HepG2 (cell line): Measurements from ENCODE around the gene MAGI1. TPM values are rescaled to one million over a fixed set of nuclear protein-coding genes. Genes with fewer than 3 reads are reported as not detected.
A peak's percentile ranks its signal among the peaks of the same experiment; 100 is the strongest.

ENCODE experiments used
- ATAC-seq: fragments of 200-7000 bp; cut with Tn5 transposase; 3 replicates; pipeline ENCODE4 v1.9.1; 2020; ENCODE audit warnings: mild to moderate bottlenecking, moderate library complexity
- BruUV-seq: library from RNA; stranded (reverse); fragments of 400-500 nt; replicated peaks from 2 replicates; lab custom pipeline; 2021; lab: Mats Ljungman, UMichigan
- CTCF ChIA-PET: fragments of 300-600 bp; formaldehyde crosslinking; extraction: SDS; loops from one replicate; lab custom pipeline; 2021; ENCODE audit warnings: low total read pairs, inconsistent platforms, low intra/inter-chr PET ratio; lab: Yijun Ruan, JAX
- POLR2A ChIA-PET: fragments of 350-600 bp; sonication (Branson Sonifier 250); formaldehyde crosslinking; loops from one replicate; lab custom pipeline; 2020; ENCODE audit warnings: antibody characterized with exemption, inconsistent platforms; lab: Yijun Ruan, JAX
- DNase-seq: peaks from one replicate; pipeline ENCODE4 v3.0.0-alpha.2; 2015; ENCODE audit warnings: low spot score
- FAIRE-seq: peaks from 3 replicates; lab custom pipeline; 2011; peaks lifted over from hg19 to GRCh38; lab: Jason Lieb, UNC
- H2AFZ ChIP-seq: one replicate; pipeline ENCODE4 v1.6.1; 2011; ENCODE audit warnings: low read length, inconsistent platforms
- H3K27ac ChIP-seq: fragments of 300-600 bp; 3 replicates; pipeline ENCODE4 v1.8.0; 2011; ENCODE audit warnings: mixed run types, mild to moderate bottlenecking, mixed read lengths, low read length, inconsistent platforms; ENCODE audit not compliant: insufficient read depth; ENCODE audit errors: extremely low read length
- H3K27me3 ChIP-seq, 2 experiments: fragments of 200-600 bp in 1 of 2; 2 replicates in 1 of 2; 3 replicates in 1 of 2; pipeline versions ENCODE4 v1.6.0 to v1.8.0; 2011; ENCODE audit warnings: low read length in 2 of 2, mild to moderate bottlenecking in 2 of 2, moderate library complexity in 2 of 2, inconsistent platforms in 1 of 2; ENCODE audit not compliant: insufficient read depth in 2 of 2, control insufficient read depth in 1 of 2
- H3K36me3 ChIP-seq, 2 experiments: fragments of 200-600 bp in 1 of 2; replicated peaks in 1 of 2; 2 replicates in 1 of 2; 3 replicates in 1 of 2; pipeline versions ENCODE4 v1.5.1 to v1.8.0; 2011; ENCODE audit warnings: low read length in 2 of 2, inconsistent platforms in 1 of 2; ENCODE audit not compliant: insufficient read depth in 2 of 2, control insufficient read depth in 1 of 2
- H3K4me1 ChIP-seq: 2 replicates; pipeline ENCODE4 v1.5.1; 2012; ENCODE audit warnings: low read length, inconsistent platforms; ENCODE audit not compliant: insufficient read depth
- H3K4me2 ChIP-seq: 2 replicates; pipeline ENCODE4 v1.6.0; 2011; ENCODE audit warnings: low read depth, low read length, inconsistent platforms
- H3K4me3 ChIP-seq, 3 experiments: fragments of 200-600 bp in 1 of 3; sonication (generic), shearing (Covaris generic) in 1 of 3; replicated peaks in 1 of 3; 2 replicates each; pipeline ENCODE4 v1.5.1; 2011 to 2016; ENCODE audit warnings: low read length in 3 of 3, inconsistent platforms in 2 of 3, low read depth in 2 of 3, mild to moderate bottlenecking in 2 of 3, control low read depth in 1 of 3, mixed read lengths in 1 of 3; ENCODE audit not compliant: insufficient read depth in 1 of 3
- H3K79me2 ChIP-seq: one replicate; pipeline ENCODE4 v1.6.1; 2011; ENCODE audit warnings: low read length, inconsistent platforms; ENCODE audit not compliant: insufficient read depth
- H3K9ac ChIP-seq: 2 replicates; pipeline ENCODE4 v1.6.0; 2011; ENCODE audit warnings: mild to moderate bottlenecking, low read depth, low read length, inconsistent platforms; ENCODE audit not compliant: insufficient read depth
- H3K9me3 ChIP-seq: 2 replicates; pipeline ENCODE4 v1.5.1; 2012; ENCODE audit warnings: mild to moderate bottlenecking, low read length
- H4K20me1 ChIP-seq: 2 replicates; pipeline ENCODE4 v1.6.0; 2011; ENCODE audit warnings: inconsistent platforms, mild to moderate bottlenecking, low read length, moderate library complexity; ENCODE audit not compliant: insufficient read depth
- ATRX ChIP-seq: sonication (generic); formaldehyde crosslinking; IDR thresholded peaks from 2 replicates; pipeline ENCODE4 v1.4.0; 2020; ENCODE audit warnings: missing genetic modification reagents, borderline replicate concordance
- BCL3 ChIP-seq: sonication (generic); formaldehyde crosslinking; IDR thresholded peaks from 2 replicates; pipeline ENCODE4 v1.5.1; 2020; ENCODE audit warnings: mild to moderate bottlenecking, missing genetic modification reagents, moderate library complexity
- CEBPB ChIP-seq: IDR thresholded peaks from 2 replicates; pipeline ENCODE4 v1.6.1; 2011; ENCODE audit warnings: low read depth, low read length, improper control_type of control experiment, borderline replicate concordance
- ISX ChIP-seq: sonication (generic); formaldehyde crosslinking; conservative IDR thresholded peaks from 2 replicates; pipeline ENCODE4 v1.5.0; 2020; ENCODE audit warnings: missing genetic modification reagents
- MATR3 ChIP-seq: sonication (generic); formaldehyde crosslinking; IDR thresholded peaks from 2 replicates; pipeline ENCODE4 v1.4.0; 2020; ENCODE audit warnings: missing genetic modification reagents
- MYC ChIP-seq: sonication (generic); formaldehyde crosslinking; IDR thresholded peaks from 2 replicates; pipeline ENCODE4 v1.9.0; 2021; ENCODE audit warnings: missing genetic modification reagents, borderline replicate concordance
- PLRG1 ChIP-seq: fragments of 450-650 bp; conservative IDR thresholded peaks from 2 replicates; pipeline ENCODE4 v1.6.1; 2016
- SOX5 ChIP-seq: IDR thresholded peaks from 2 replicates; pipeline ENCODE4 v1.6.1; 2016; ENCODE audit warnings: borderline replicate concordance
- YEATS2 ChIP-seq: sonication (generic); formaldehyde crosslinking; IDR thresholded peaks from 2 replicates; pipeline ENCODE4 v1.4.0; 2020; ENCODE audit warnings: missing genetic modification reagents, borderline replicate concordance
- YEATS4 ChIP-seq: sonication (generic); formaldehyde crosslinking; IDR thresholded peaks from 2 replicates; pipeline ENCODE4 v1.4.0; 2020; ENCODE audit warnings: missing genetic modification reagents, borderline replicate concordance
- ZBTB21 ChIP-seq: sonication (generic); formaldehyde crosslinking; IDR thresholded peaks from 2 replicates; pipeline ENCODE4 v1.4.0; 2020; ENCODE audit warnings: missing genetic modification reagents
- ZNF513 ChIP-seq: sonication (generic); formaldehyde crosslinking; conservative IDR thresholded peaks from 2 replicates; pipeline ENCODE4 v1.5.0; 2020; ENCODE audit warnings: missing genetic modification reagents
- ZNF557 ChIP-seq: sonication (generic); formaldehyde crosslinking; IDR thresholded peaks from 2 replicates; pipeline ENCODE4 v1.4.0; 2020; ENCODE audit warnings: missing genetic modification reagents
- ZNF563 ChIP-seq: sonication (generic); formaldehyde crosslinking; IDR thresholded peaks from 2 replicates; pipeline ENCODE4 v1.8.0; 2022; ENCODE audit warnings: mild to moderate bottlenecking, moderate library complexity, missing genetic modification reagents
- ZNF691 ChIP-seq: sonication (generic); formaldehyde crosslinking; IDR thresholded peaks from 2 replicates; pipeline ENCODE4 v1.4.0; 2020; ENCODE audit warnings: missing genetic modification reagents, low read depth, mild to moderate bottlenecking, borderline replicate concordance
- ZNF709 ChIP-seq: sonication (generic); formaldehyde crosslinking; IDR thresholded peaks from 2 replicates; pipeline ENCODE4 v1.5.0; 2020; ENCODE audit warnings: mild to moderate bottlenecking, missing genetic modification reagents
- ZNF772 ChIP-seq: sonication (generic); formaldehyde crosslinking; IDR thresholded peaks from 2 replicates; pipeline ENCODE4 v1.5.0; 2020; ENCODE audit warnings: mild to moderate bottlenecking, missing genetic modification reagents
- ZNF777 ChIP-seq: sonication (generic); formaldehyde crosslinking; IDR thresholded peaks from 2 replicates; pipeline ENCODE4 v1.4.0; 2020; ENCODE audit warnings: missing genetic modification reagents
- WGBS: methylation state at CpG from one replicate; pipeline ENCODE4 v1.1.6; 2017; ENCODE audit warnings: low lambda C conversion rate; 5-methylcytosine and 5-hydroxymethylcytosine counted together
- in situ Hi-C: cut with HindIII; loops from 2 replicates; pipeline ENCODE4 v1.10.0; 2017; ENCODE audit warnings: low pct_unique_long_range_greater_than_20kb; ENCODE audit not compliant: extremely low pct_ligation_motif_present
- intact Hi-C: fragments of 100-400 bp; cut with micrococcal nuclease; formaldehyde crosslinking; loops from one replicate; pipeline ENCODE4 v1.10.0; 2022; ENCODE audit not compliant: unreplicated experiment
- polyA plus RNA-seq, 8 experiments: library from polyadenylated mRNA; depleted of rRNA in 3 of 8; stranded (reverse) in 7 of 8; unstranded in 1 of 8; fragments of >200 nt; fragmentation: Illumina TruSeq in 4 of 8; extraction: Trizol in 4 of 8; gene quantifications; 2 replicates each; pipeline versions ENCODE4 v1.2.1 to v1.2.3, GENCODE V29; 2011 to 2016; ENCODE audit warnings: low read depth in 4 of 8, missing spikeins in 1 of 8, mixed read lengths in 1 of 8; ENCODE audit not compliant: insufficient read depth in 1 of 8
- total RNA-seq, 5 experiments: library from RNA; depleted of rRNA; stranded (reverse); fragments of >200 nt; fragmentation: Illumina TruSeq; extraction: Trizol; gene quantifications; 2 replicates each; pipeline ENCODE4 v1.2.3, GENCODE V29; 2016; ENCODE audit warnings: low read depth in 1 of 5

MAGI1 gene
- total and polyA plus RNA-seq, 2 of the 13 experiments (the other 11 are each of a cell fraction or from before 2014, with no cell fraction given), result 22.2 to 26.0 TPM

- no peaks in the 10 kb centered on the region for H3K36me3 ChIP-seq
- H2AFZ ChIP-seq, result no peak overlapping the region
- H4K20me1 ChIP-seq, result peaks cover 2% of the 10 kb centered on the region
- no peaks in the 10 kb centered on the region for H3K79me2 ChIP-seq
- TF ChIP-seq MYC, result no peak
- TF ChIP-seq CEBPB, result peak; percentile 66
- no peak for TF ChIP-seq ZNF557
- no peak for TF ChIP-seq ZBTB21
- no peak for TF ChIP-seq BCL3
- TF ChIP-seq, all 625 proteins: peak for 1
- Histone ChIP-seq H3K9ac (no peak overlapping the region), H3K27me3 (no peaks in the 10 kb centered on the region), H3K9me3 (no peaks in the 10 kb centered on the region), H3K4me2 (no peak overlapping the region), H3K4me3 (no peak overlapping the region), H3K4me1 (no peaks in the 10 kb centered on the region), H3K27ac (no peak overlapping the region)
- ChIA-PET POLR2A (no interaction called here), CTCF (no interaction called here)
- no TSS peak for BruUV-seq
- 100% methylated on average over 2 of the region's 2 CpGs for WGBS
- FAIRE-seq, result no peak
- DNase-seq, result no peak
- in situ Hi-C loops (no loop called here), intact Hi-C loops (no loop called here)
- no peak for ATAC-seq
These were observed 549.5 kb downstream of the MAGI1 start for GRCh38 chr3:65489253-65489652.

- WGBS, result 96% methylated on average over 3 of the region's 3 CpGs
- BruUV-seq, result no TSS peak
- Histone ChIP-seq H3K27ac (no peak overlapping the region), H3K27me3 (no peaks in the 10 kb centered on the region), H3K4me3 (no peak overlapping the region), H3K36me3 (no peaks in the 10 kb centered on the region), H3K79me2 (no peaks in the 10 kb centered on the region), H3K9me3 (no peaks in the 10 kb centered on the region), H3K9ac (no peak overlapping the region), H4K20me1 (peaks cover 11% of the 10 kb centered on the region), H3K4me2 (no peak overlapping the region), H2AFZ (no peak overlapping the region), H3K4me1 (no peaks in the 10 kb centered on the region)
- CTCF ChIA-PET, result no interaction called here
- DNase-seq (no peak), FAIRE-seq (no peak), ATAC-seq (no peak)
- TF ChIP-seq ZNF513 (CRISPR knock-in tag) (no peak), YEATS2 (CRISPR knock-in tag) (no peak), ZNF709 (no peak), ATRX (CRISPR knock-in tag) (no peak), MATR3 (CRISPR knock-in tag) (no peak), PLRG1 (no peak), ZNF691 (no peak), ZNF563 (CRISPR knock-in tag) (no peak), YEATS4 (CRISPR knock-in tag) (no peak), SOX5 (no peak), ISX (no peak), ZNF777 (CRISPR knock-in tag) (no peak), ZNF772 (CRISPR knock-in tag) (no peak)
- intact Hi-C loops, result no loop called here
- POLR2A ChIA-PET, result no interaction called here
- in situ Hi-C loops, result no loop called here
These were observed 552.8 kb downstream of the MAGI1 start for GRCh38 chr3:65485826-65486469.
